Measurements from ENCODE around the gene TOB2.

DNA sequence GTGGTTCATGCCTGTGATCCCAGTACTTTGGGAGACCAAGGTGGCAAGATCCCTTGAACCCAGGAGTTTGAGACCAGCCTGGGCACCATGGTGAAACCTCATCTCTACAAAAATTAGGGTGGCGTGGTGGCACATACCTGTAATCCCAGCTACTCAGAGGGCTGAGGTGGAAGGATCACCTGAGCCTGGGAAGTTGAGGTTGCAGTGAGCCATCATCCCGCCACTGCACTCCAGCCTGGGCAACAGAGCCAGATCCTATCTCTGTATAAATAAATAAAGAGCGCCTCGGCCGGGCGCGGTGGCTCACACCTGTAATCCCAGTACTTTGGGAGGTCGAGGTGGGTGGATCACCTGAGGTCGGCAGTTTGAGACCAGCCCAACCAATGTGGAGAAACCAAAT, 27.9 kb downstream of the TOB2 start:
- no peak for TF ChIP-seq POLR2A (IDR thresholded peaks at IDR 0.05)
- TF ChIP-seq, protein P1, sequence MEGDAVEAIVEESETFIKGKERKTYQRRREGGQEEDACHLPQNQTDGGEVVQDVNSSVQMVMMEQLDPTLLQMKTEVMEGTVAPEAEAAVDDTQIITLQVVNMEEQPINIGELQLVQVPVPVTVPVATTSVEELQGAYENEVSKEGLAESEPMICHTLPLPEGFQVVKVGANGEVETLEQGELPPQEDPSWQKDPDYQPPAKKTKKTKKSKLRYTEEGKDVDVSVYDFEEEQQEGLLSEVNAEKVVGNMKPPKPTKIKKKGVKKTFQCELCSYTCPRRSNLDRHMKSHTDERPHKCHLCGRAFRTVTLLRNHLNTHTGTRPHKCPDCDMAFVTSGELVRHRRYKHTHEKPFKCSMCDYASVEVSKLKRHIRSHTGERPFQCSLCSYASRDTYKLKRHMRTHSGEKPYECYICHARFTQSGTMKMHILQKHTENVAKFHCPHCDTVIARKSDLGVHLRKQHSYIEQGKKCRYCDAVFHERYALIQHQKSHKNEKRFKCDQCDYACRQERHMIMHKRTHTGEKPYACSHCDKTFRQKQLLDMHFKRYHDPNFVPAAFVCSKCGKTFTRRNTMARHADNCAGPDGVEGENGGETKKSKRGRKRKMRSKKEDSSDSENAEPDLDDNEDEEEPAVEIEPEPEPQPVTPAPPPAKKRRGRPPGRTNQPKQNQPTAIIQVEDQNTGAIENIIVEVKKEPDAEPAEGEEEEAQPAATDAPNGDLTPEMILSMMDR (IDR thresholded peaks at IDR 0.05): no peak
